Mononuclear cell (primary cell): ENCODE data around the gene GPC5. TPM values are rescaled to one million over a fixed set of nuclear protein-coding genes. Genes with fewer than 3 reads are reported as not detected.
"Not testable (repeated sequence)": the region's sequence is repeated elsewhere in the genome, so short reads cannot be mapped to it uniquely, and the experiment has no call there.

ENCODE experiments used
- H3K27me3 ChIP-seq: 2 replicates; pipeline ENCODE4 v1.6.0; 2011; ENCODE audit warnings: low read length, control low read depth; ENCODE audit not compliant: insufficient read depth
- H3K4me1 ChIP-seq: 2 replicates; pipeline ENCODE4 v1.5.1; 2011; ENCODE audit warnings: mild to moderate bottlenecking, low read length, control low read depth; ENCODE audit not compliant: insufficient read depth
- H3K4me3 ChIP-seq: 2 replicates; pipeline ENCODE4 v1.5.1; 2011; ENCODE audit warnings: mild to moderate bottlenecking, low read length, moderate library complexity
- H3K9me3 ChIP-seq: 2 replicates; pipeline ENCODE4 v1.5.1; 2011; ENCODE audit warnings: low read depth, mild to moderate bottlenecking, control low read depth, low read length
- total RNA-seq: library from RNA; depleted of rRNA; stranded (reverse); fragments of >200 nt; gene quantifications from one replicate; pipeline ENCODE4 v1.2.3, GENCODE V29; 2012

GPC5 gene
- total RNA-seq, 1 donor, result 0.21 TPM

DNA sequence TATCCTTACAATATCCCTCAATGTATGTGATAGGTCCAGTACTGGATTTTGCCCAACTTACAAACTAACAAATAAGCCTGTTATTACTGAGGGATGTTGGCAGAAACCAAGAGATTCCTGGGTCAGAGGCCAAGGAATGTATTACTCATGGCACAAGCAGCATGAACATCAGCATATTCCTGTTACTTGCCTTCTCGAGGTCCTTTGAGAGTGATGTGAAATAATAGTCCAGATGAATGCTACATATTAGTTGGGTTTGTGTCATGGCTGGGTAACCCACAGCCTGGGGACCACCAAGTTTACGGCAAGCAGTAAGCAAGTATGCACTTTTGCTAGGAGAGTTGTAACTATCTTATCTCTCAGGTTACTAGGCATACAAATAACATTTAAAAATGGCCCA is 1443.7 kb downstream of the GPC5 start:
- Histone ChIP-seq H3K9me3 (peaks cover 5% of the 10 kb centered on the region), H3K4me1 (no peaks in the 10 kb centered on the region), H3K4me3 (no peak overlapping the region), H3K27me3 (no peaks in the 10 kb centered on the region)

- Histone ChIP-seq H3K4me3 (no peak overlapping the region), H3K27me3 (no peaks in the 10 kb centered on the region), H3K4me1 (no peaks in the 10 kb centered on the region), H3K9me3 (peaks cover 5% of the 10 kb centered on the region)
These were observed 1445.1 kb downstream of the GPC5 start for GRCh38 chr13:92843549-92843948.

- Histone ChIP-seq H3K4me1 (no peaks in the 10 kb centered on the region), H3K9me3 (peaks cover 5% of the 10 kb centered on the region), H3K27me3 (no peaks in the 10 kb centered on the region), H3K4me3 (no peak overlapping the region)
These were observed 1451.0 kb downstream of the GPC5 start for GRCh38 chr13:92849381-92849780.

DNA sequence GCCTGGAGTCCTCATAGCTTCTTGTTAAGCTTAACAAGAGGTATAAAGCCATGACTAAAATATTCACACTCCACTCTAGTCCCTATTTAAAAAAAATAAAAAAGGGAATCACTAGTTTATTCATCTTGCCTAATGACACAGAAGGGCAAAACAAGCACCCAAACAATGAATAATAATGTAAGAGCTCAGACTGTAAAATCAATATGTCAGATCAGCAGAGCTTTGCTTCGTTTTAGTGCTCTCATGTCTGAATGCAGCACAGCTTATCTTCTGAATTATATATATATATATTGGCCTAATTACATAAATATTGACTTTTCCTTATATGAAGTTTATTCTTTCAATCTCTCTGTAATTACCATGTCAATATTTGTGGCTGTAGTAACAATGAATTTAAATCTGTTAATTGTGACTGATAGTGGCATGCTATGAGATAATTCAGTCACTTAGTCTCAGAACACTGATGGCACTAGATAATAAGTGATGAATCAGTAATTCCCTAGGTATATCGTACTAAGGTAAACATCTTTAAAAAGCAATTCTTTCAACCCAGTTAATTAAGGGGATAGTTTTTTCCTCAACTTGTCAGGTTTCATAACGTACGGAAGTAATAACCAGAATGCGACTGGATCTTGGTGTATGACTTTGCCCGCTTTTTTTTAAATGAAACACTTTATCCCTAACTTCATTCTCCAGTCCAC is 1466.3 kb downstream of the GPC5 start:
- Histone ChIP-seq H3K4me3 (no peak overlapping the region), H3K27me3 (no peaks in the 10 kb centered on the region), H3K9me3 (no peaks in the 10 kb centered on the region), H3K4me1 (no peaks in the 10 kb centered on the region)

DNA sequence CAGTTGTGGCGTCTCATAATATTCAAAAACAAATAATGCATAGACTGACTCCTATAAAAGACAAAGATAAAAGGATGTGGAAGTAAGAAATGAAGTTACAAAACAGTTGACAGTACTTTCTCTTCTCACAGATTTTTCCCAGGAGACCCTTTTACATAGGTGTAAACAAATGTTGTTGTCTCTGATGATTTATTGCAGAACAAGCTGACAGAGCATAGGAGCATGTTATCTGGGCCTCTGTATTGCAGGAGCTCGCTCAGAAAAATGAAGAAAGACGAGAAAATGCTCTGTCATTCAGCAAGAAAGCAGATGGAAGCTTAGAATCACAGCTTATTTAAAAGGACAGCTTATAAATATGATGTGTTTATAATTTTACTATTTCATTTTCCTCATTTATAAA is 1474.6 kb downstream of the GPC5 start:
- no peak overlapping the region for H3K4me3 ChIP-seq
- no peaks in the 10 kb centered on the region for H3K27me3 ChIP-seq
- no peaks in the 10 kb centered on the region for H3K4me1 ChIP-seq
- no peaks in the 10 kb centered on the region for H3K9me3 ChIP-seq

GRCh38 chr13:92886535-92887077 is 1488.2 kb downstream of the GPC5 start:
- Histone ChIP-seq H3K9me3 (no peaks in the 10 kb centered on the region), H3K4me3 (no peak overlapping the region), H3K27me3 (no peaks in the 10 kb centered on the region), H3K4me1 (no peaks in the 10 kb centered on the region)

- Histone ChIP-seq H3K9me3 (peaks cover 10% of the 10 kb centered on the region), H3K27me3 (no peaks in the 10 kb centered on the region), H3K4me3 (no peak overlapping the region), H3K4me1 (no peaks in the 10 kb centered on the region)
These were observed 1496.0 kb downstream of the GPC5 start for GRCh38 chr13:92894447-92894846.

DNA sequence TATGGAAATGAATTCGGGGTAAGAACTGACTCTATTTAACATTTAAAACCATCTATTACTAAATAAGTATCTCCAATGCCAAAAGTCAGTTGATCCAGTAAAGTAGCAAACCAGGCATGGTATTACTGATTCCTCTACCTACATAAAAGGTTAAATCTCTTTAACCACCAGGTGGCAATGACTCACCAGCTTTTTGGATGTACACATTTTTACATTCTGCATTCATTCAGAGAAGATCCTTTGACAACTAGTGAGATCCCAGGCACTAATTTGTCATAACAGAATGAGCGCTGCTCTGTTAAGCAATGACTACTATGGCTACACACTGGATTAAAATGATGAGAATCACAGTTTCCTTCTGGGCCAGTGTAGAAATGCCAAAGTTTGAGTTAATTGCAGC is 1498.4 kb downstream of the GPC5 start:
- Histone ChIP-seq H3K4me3 (no peak overlapping the region), H3K9me3 (peaks cover 10% of the 10 kb centered on the region), H3K4me1 (no peaks in the 10 kb centered on the region), H3K27me3 (no peaks in the 10 kb centered on the region)

DNA sequence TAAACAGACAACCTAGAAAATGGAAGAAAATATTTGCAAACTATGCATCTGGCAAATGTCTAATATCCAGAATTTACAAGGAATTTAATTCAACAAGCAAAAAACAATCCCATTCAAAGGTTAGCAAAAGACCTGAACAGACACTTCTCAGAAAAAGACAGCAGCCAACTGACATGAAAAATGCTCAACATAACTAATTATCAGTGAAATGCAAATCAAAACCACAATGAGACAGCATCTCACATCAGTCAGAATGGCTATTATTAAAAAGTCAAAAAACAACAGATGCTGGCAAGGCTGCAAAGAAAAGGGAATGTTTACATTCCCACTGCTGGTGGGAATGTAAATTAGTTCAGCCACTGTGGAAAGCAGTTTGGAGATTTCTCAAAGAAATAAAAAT is 1500.5 kb downstream of the GPC5 start:
- H3K27me3 ChIP-seq, H3K9me3 ChIP-seq, H3K4me1 ChIP-seq, H3K4me3 ChIP-seq: not testable (repeated sequence)

GRCh38 chr13:92900446-92900845 is 1502.0 kb downstream of the GPC5 start:
- Histone ChIP-seq H3K4me1 (no peaks in the 10 kb centered on the region), H3K27me3 (no peaks in the 10 kb centered on the region), H3K9me3 (peaks cover 10% of the 10 kb centered on the region), H3K4me3 (no peak overlapping the region)

DNA sequence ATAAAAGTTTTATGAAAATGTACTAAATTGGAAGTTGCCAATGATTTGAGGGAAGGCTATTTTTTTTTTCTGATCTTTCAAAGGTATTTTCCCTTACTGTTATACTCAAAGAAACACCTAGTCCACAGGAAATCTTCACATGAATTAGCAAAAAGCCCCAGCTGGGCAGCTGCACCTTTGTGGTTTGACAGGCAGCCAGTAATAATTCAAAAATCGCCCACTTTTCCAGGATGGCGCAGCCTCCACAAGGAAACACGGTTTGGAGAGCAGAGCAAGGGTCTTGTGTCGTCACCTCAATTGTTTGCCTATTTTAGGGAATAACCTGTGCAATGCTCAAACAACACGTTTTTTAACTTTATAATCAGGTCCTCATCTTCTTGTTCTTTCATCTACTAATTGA is 1503.3 kb downstream of the GPC5 start:
- no peak overlapping the region for H3K4me3 ChIP-seq
- no peaks in the 10 kb centered on the region for H3K4me1 ChIP-seq
- no peaks in the 10 kb centered on the region for H3K27me3 ChIP-seq
- peaks cover 10% of the 10 kb centered on the region for H3K9me3 ChIP-seq

DNA sequence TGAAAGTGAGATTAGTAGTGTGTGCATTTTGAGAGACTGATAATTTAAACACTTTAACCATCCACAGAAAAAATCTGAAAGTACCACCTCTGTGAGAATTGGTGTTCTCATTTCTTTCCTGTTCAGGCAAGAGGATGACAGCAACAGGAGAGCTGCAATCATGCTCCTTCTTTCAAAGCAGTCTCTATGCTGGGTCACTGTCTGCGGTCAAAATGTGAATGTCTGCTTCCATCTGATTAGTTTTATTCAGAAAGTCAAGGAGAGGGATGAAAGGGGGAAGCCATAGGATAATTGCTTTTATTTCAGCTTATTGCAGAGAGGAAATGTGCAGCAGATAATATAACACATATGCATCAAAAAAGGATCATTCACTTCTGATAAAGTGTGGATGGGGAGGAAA is 1514.2 kb downstream of the GPC5 start:
- Histone ChIP-seq H3K4me1 (no peaks in the 10 kb centered on the region), H3K9me3 (no peaks in the 10 kb centered on the region), H3K4me3 (no peak overlapping the region), H3K27me3 (no peaks in the 10 kb centered on the region)

DNA sequence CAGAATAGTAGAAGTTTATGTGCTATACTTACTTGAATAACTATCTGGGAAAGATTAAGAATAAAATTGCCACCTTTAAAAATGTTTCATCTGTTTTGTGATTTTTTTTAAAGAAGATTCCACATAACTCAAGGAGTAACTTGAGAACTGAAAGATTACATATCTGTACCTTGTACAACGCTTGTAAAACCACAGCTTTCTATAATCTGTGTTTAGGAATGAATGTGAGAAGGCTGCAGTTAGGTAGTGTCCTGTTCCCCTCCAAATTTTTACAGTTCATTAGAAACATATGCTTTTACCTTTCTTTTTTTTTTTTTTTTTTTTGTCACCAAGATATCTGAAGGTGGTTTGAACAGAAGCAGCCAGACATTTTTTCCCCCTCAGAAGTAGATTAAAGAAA is 1515.4 kb downstream of the GPC5 start:
- H3K4me1 ChIP-seq, result no peaks in the 10 kb centered on the region
- H3K9me3 ChIP-seq, result no peaks in the 10 kb centered on the region
- no peaks in the 10 kb centered on the region for H3K27me3 ChIP-seq
- H3K4me3 ChIP-seq, result no peak overlapping the region
